Measurements from ENCODE around the gene MRPL16. TPM values are rescaled to one million over a fixed set of nuclear protein-coding genes. Genes with fewer than 3 reads are reported as not detected.

MRPL16 gene
- total RNA-seq, 1 donor from 2014 or later: 42.0 TPM

DNA sequence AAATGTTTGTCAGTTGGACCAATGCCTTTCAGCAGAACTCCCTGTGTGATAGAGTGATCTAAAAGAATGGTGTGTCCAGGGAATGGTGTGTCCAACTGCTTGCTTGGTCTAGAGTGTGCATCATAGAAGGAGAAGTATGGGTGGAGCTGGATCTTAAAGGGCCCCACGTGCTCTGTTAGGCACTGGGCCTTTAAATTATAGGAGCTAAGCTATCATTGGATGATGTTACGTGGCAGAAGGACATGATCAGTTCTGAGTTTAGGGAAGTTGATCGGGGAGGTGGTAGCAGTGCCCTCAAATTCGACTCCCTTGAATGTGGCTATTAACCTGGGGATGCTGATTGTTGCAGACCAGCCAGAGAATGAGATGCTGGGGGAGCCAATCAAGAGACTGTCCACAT lies 39.0 kb downstream of the MRPL16 start:
- Mint-ChIP-seq H3K27ac (ENCODE audit: unreplicated experiment) (no peak overlapping the region), H3K9me3 (ENCODE audit: unreplicated experiment) (no peaks in the 10 kb centered on the region), H3K36me3 (ENCODE audit: unreplicated experiment) (peaks cover 16% of the 10 kb centered on the region), H3K4me1 (ENCODE audit: unreplicated experiment) (no peaks in the 10 kb centered on the region), H3K27me3 (ENCODE audit: unreplicated experiment) (no peaks in the 10 kb centered on the region), H3K4me3 (ENCODE audit: unreplicated experiment) (no peak overlapping the region)
- DNase-seq (ENCODE audit: extremely low spot score, unreplicated experiment): no peak
- TF ChIP-seq, protein P1, sequence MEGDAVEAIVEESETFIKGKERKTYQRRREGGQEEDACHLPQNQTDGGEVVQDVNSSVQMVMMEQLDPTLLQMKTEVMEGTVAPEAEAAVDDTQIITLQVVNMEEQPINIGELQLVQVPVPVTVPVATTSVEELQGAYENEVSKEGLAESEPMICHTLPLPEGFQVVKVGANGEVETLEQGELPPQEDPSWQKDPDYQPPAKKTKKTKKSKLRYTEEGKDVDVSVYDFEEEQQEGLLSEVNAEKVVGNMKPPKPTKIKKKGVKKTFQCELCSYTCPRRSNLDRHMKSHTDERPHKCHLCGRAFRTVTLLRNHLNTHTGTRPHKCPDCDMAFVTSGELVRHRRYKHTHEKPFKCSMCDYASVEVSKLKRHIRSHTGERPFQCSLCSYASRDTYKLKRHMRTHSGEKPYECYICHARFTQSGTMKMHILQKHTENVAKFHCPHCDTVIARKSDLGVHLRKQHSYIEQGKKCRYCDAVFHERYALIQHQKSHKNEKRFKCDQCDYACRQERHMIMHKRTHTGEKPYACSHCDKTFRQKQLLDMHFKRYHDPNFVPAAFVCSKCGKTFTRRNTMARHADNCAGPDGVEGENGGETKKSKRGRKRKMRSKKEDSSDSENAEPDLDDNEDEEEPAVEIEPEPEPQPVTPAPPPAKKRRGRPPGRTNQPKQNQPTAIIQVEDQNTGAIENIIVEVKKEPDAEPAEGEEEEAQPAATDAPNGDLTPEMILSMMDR (IDR thresholded peaks at IDR 0.05): no peak

DNA sequence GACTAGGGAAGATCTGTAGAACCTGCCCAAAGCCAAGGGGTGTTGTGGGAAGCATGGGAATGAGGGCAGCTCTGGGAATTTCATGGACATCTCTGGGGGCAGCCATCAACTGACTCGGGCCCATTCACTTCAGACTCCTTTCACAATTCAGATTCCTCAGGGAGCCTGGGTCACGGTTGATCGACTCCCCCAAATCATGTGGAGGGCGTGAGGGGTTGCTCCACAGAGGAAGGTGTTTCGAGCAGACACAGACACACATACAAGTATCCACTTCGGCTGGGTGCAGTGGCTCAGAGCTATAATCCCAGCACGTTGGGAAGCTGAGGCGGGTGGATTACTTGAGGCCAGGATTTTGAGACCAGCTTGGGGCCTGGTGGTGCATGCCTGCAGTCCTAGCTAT lies 39.7 kb downstream of the MRPL16 start:
- no peaks in the 10 kb centered on the region for H3K9me3 Mint-ChIP-seq (ENCODE audit: unreplicated experiment)
- H3K36me3 Mint-ChIP-seq (ENCODE audit: unreplicated experiment): peaks cover 15% of the 10 kb centered on the region
- no peak for DNase-seq (ENCODE audit: extremely low spot score, unreplicated experiment)
- H3K27ac Mint-ChIP-seq (ENCODE audit: unreplicated experiment): no peak overlapping the region
- no peaks in the 10 kb centered on the region for H3K4me1 Mint-ChIP-seq (ENCODE audit: unreplicated experiment)
- H3K27me3 Mint-ChIP-seq (ENCODE audit: unreplicated experiment): no peaks in the 10 kb centered on the region
- TF ChIP-seq, protein P1 (IDR thresholded peaks at IDR 0.05): no peak
- no peak overlapping the region for H3K4me3 Mint-ChIP-seq (ENCODE audit: unreplicated experiment)

DNA sequence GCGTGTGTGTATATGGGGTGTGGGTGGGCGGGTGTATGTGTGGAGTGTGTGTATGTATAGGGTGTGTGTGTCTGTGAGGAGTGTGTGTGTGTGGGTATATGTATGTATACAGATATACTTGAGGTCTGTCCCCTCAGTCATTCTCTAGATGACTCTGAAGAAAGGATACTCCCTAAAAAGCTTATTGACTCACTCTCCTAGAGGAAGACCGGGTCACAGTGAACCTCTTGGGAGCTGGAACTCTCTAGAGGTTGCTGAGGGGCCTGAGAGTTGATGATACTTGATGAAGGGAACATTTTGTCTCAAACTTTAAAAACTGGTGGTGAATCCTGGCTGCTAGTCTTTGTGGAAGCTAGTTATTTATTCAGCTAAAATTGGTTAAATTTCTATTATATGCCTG lies 40.3 kb downstream of the MRPL16 start:
- no peaks in the 10 kb centered on the region for H3K27me3 Mint-ChIP-seq (ENCODE audit: unreplicated experiment)
- no peaks in the 10 kb centered on the region for H3K4me1 Mint-ChIP-seq (ENCODE audit: unreplicated experiment)
- no peaks in the 10 kb centered on the region for H3K9me3 Mint-ChIP-seq (ENCODE audit: unreplicated experiment)
- H3K27ac Mint-ChIP-seq (ENCODE audit: unreplicated experiment): no peak overlapping the region
- TF ChIP-seq, protein P1 (IDR thresholded peaks at IDR 0.05): no peak
- no peak for DNase-seq (ENCODE audit: extremely low spot score, unreplicated experiment)
- H3K4me3 Mint-ChIP-seq (ENCODE audit: unreplicated experiment): no peak overlapping the region
- peaks cover 13% of the 10 kb centered on the region for H3K36me3 Mint-ChIP-seq (ENCODE audit: unreplicated experiment)

DNA sequence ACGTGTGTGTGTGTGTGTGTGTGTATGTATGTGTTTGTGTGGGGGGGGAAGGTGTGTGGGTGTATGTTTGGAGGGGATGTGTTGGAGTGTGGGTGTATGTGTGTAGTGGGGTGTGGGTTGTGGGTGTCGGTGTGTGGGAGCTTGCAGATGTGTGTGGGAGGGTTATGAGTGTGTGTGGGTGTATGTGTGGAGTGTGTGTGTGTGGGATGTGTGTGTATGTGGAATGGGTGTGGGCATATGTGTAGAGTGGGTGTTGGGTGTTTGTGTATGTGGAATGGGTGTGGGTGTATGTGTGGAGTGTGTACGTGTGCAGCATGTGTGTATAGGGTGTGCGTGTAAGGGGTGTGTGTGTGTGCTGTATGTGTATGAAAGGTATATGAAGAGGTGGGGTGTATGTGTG lies 40.8 kb downstream of the MRPL16 start:
- Mint-ChIP-seq H3K36me3 (ENCODE audit: unreplicated experiment) (peaks cover 9% of the 10 kb centered on the region), H3K27me3 (ENCODE audit: unreplicated experiment) (no peaks in the 10 kb centered on the region), H3K4me3 (ENCODE audit: unreplicated experiment) (no peak overlapping the region), H3K4me1 (ENCODE audit: unreplicated experiment) (peaks cover 4% of the 10 kb centered on the region), H3K9me3 (ENCODE audit: unreplicated experiment) (no peaks in the 10 kb centered on the region), H3K27ac (ENCODE audit: unreplicated experiment) (no peak overlapping the region)
- no peak for DNase-seq (ENCODE audit: extremely low spot score, unreplicated experiment)
- TF ChIP-seq, protein P1 (IDR thresholded peaks at IDR 0.05): no peak

DNA sequence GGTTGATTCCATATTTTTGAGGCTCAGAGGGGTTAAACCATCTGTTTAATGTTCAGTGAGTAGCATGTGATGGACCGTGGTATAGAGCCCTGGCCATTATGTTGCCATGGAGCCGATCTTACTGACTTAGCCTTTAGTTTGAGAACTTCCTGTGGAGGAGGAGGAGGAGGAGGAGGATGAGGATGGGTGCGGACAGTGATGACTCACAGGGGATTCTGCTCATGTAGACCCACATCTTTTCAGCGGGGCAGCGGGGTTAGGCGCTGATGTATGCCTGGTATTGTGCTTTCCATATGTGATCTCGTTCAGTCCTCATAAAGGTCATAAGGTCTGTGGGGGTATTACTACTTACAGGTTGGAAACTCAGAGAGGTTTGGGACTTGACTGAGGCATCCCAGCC lies 41.5 kb downstream of the MRPL16 start:
- Mint-ChIP-seq H3K4me3 (ENCODE audit: unreplicated experiment) (no peak overlapping the region), H3K9me3 (ENCODE audit: unreplicated experiment) (no peaks in the 10 kb centered on the region), H3K4me1 (ENCODE audit: unreplicated experiment) (peaks cover 4% of the 10 kb centered on the region), H3K27ac (ENCODE audit: unreplicated experiment) (no peak overlapping the region), H3K27me3 (ENCODE audit: unreplicated experiment) (no peaks in the 10 kb centered on the region), H3K36me3 (ENCODE audit: unreplicated experiment) (peaks cover 8% of the 10 kb centered on the region)
- TF ChIP-seq, protein P1 (IDR thresholded peaks at IDR 0.05): no peak
- DNase-seq (ENCODE audit: extremely low spot score, unreplicated experiment): no peak

Measured in osteocyte (in vitro differentiated cells).